K562 (cell line): ENCODE data around the gene IFT81. TPM values are rescaled to one million over a fixed set of nuclear protein-coding genes. Genes with fewer than 3 reads are reported as not detected.

Experiments
- ATAC-seq: fragments of 200-7000 bp; cut with Tn5 transposase; 3 replicates; pipeline ENCODE4 v1.9.1; 2020; ENCODE audit warnings: moderate library complexity
- BruUV-seq: library from RNA; stranded (reverse); fragments of 400-500 nt; replicated peaks from 2 replicates; lab custom pipeline; 2021; lab: Mats Ljungman, UMichigan
- CTCF ChIA-PET: fragments of 300-600 bp; formaldehyde crosslinking; extraction: SDS; loops from one replicate; lab custom pipeline; 2021; ENCODE audit warnings: low intra/inter-chr PET ratio; lab: Yijun Ruan, JAX
- POLR2A ChIA-PET: fragments of 300-600, 350-650 bp; sonication (Branson Sonifier 250); formaldehyde crosslinking; extraction: SDS; loops from one replicate; lab custom pipeline; 2021; ENCODE audit warnings: antibody characterized with exemption, inconsistent platforms; lab: Yijun Ruan, JAX
- DNase-seq, 4 experiments: peaks; one replicate each; pipeline versions ENCODE4 v3.0.0 to v3.0.0-alpha.2; 2011 to 2018; ENCODE audit warnings: low spot score in 3 of 4, mixed read lengths in 3 of 4; ENCODE audit errors: extremely low read depth in 1 of 4
- FAIRE-seq: peaks from 2 replicates; lab custom pipeline; 2011; peaks lifted over from hg19 to GRCh38; lab: Jason Lieb, UNC
- H2AFZ ChIP-seq: 2 replicates; pipeline ENCODE4 v1.6.0; 2011; ENCODE audit warnings: low read depth, low read length, control low read depth, inconsistent platforms
- H3K27ac ChIP-seq: fragments of 200-600 bp; 3 replicates; pipeline ENCODE4 v1.8.0; 2011; ENCODE audit warnings: low read depth, mild to moderate bottlenecking, control low read depth, inconsistent platforms, low read length, moderate library complexity, mixed read lengths; ENCODE audit errors: extremely low read depth
- H3K27me3 ChIP-seq, 2 experiments: fragments of 300-600 bp in 1 of 2; 2 replicates in 1 of 2; 3 replicates in 1 of 2; pipeline versions ENCODE4 v1.6.0 to v1.8.0; 2011; ENCODE audit warnings: inconsistent platforms in 2 of 2, low read length in 2 of 2, mild to moderate bottlenecking in 1 of 2, mixed read lengths in 1 of 2, moderate library complexity in 1 of 2; ENCODE audit not compliant: control insufficient read depth in 2 of 2, insufficient read depth in 2 of 2
- H3K36me3 ChIP-seq: fragments of 300-600 bp; 3 replicates; pipeline ENCODE4 v1.8.0; 2011; ENCODE audit warnings: mild to moderate bottlenecking, low read length, inconsistent platforms; ENCODE audit not compliant: control insufficient read depth, insufficient read depth
- H3K4me1 ChIP-seq, 2 experiments: fragments of 200-600 bp in 1 of 2; replicated peaks in 1 of 2; 2 replicates in 1 of 2; 3 replicates in 1 of 2; pipeline versions ENCODE4 v1.5.1 to v1.8.0; 2011; ENCODE audit warnings: inconsistent platforms in 2 of 2, low read length in 2 of 2, mild to moderate bottlenecking in 1 of 2, mixed read lengths in 1 of 2, moderate library complexity in 1 of 2; ENCODE audit not compliant: control insufficient read depth in 2 of 2, insufficient read depth in 2 of 2
- H3K4me2 ChIP-seq: 2 replicates; pipeline ENCODE4 v1.6.1; 2011; ENCODE audit warnings: low read length, control low read depth, inconsistent platforms, mixed read lengths; ENCODE audit not compliant: insufficient read depth
- H3K4me3 ChIP-seq: fragments of 200-600 bp; sonication (generic), shearing (Covaris generic); 2 replicates; pipeline ENCODE4 v1.5.1; 2016; ENCODE audit warnings: control low read depth, inconsistent platforms
- H3K79me2 ChIP-seq: fragments of 200-600 bp; 3 replicates; pipeline ENCODE4 v1.8.0; 2011; ENCODE audit warnings: low read length, inconsistent platforms; ENCODE audit not compliant: control insufficient read depth, insufficient read depth
- H3K9ac ChIP-seq, 2 experiments: 2 replicates each; pipeline versions ENCODE4 v1.6.0 to v1.6.1; 2011; ENCODE audit warnings: low read depth in 2 of 2, low read length in 2 of 2, control low read depth in 1 of 2, inconsistent platforms in 1 of 2, mild to moderate bottlenecking in 1 of 2, mixed read lengths in 1 of 2; ENCODE audit not compliant: insufficient read depth in 1 of 2
- H3K9me1 ChIP-seq: one replicate; pipeline ENCODE4 v1.6.0; 2011; ENCODE audit warnings: inconsistent platforms, mild to moderate bottlenecking, low read length, moderate library complexity; ENCODE audit not compliant: control insufficient read depth, insufficient read depth
- H3K9me3 ChIP-seq: replicated peaks from 2 replicates; pipeline ENCODE4 v1.5.1; 2011; ENCODE audit warnings: low read depth, low read length, inconsistent platforms; ENCODE audit not compliant: control insufficient read depth, insufficient read depth
- H4K20me1 ChIP-seq: replicated peaks from 2 replicates; pipeline ENCODE4 v1.6.1; 2011; ENCODE audit warnings: low read length, inconsistent platforms, mixed read lengths; ENCODE audit not compliant: control insufficient read depth, insufficient read depth
- ATF7 ChIP-seq: fragments of 450-650 bp; IDR thresholded peaks from 2 replicates; pipeline ENCODE4 v1.7.1; 2014; ENCODE audit warnings: mild to moderate bottlenecking, moderate library complexity
- CREM ChIP-seq: IDR thresholded peaks from 2 replicates; pipeline ENCODE4 v1.6.1; 2014; ENCODE audit warnings: antibody characterized with exemption, low read depth
- JUND ChIP-seq, 2 experiments: IDR thresholded peaks; 2 replicates in 1 of 2; 3 replicates in 1 of 2; pipeline ENCODE4 v1.6.1; 2011; ENCODE audit warnings: borderline replicate concordance in 2 of 2, low read depth in 2 of 2, low read length in 2 of 2, improper control_type of control experiment in 1 of 2, missing biosample characterization in 1 of 2, missing genetic modification characterization in 1 of 2, missing genetic modification reagents in 1 of 2
- MEF2D ChIP-seq: conservative IDR thresholded peaks from 2 replicates; pipeline ENCODE4 v1.6.1; 2016; ENCODE audit warnings: low read depth, missing genetic modification characterization, missing compliant biosample characterization
- MYC ChIP-seq, 2 experiments: fragments of 250-450 bp in 1 of 2; sonication (Bioruptor Pico) in 1 of 2; IDR thresholded peaks; 2 replicates each; pipeline versions ENCODE4 v1.5.1 to v1.6.1; 2012 to 2021; ENCODE audit warnings: low read depth in 2 of 2, borderline replicate concordance in 1 of 2, improper control_type of control experiment in 1 of 2, low read length in 1 of 2, mild to moderate bottlenecking in 1 of 2, moderate library complexity in 1 of 2
- NFIC ChIP-seq: fragments of 450-650 bp; IDR thresholded peaks from 2 replicates; pipeline ENCODE4 v1.6.1; 2017; ENCODE audit warnings: mild to moderate bottlenecking, inconsistent platforms
- RBM15 ChIP-seq: fragments of 200-400 bp; formaldehyde crosslinking; IDR thresholded peaks from 2 replicates; pipeline ENCODE4 v1.6.1; 2018; ENCODE audit warnings: mild to moderate bottlenecking, low read length, moderate library complexity; ENCODE audit not compliant: insufficient read depth
- RBM17 ChIP-seq: fragments of 200-400 bp; formaldehyde crosslinking; IDR thresholded peaks from 2 replicates; pipeline ENCODE4 v1.6.1; 2017; ENCODE audit warnings: low read depth, mild to moderate bottlenecking, low read length, borderline replicate concordance
- SMARCE1 ChIP-seq: fragments of 450-650 bp; IDR thresholded peaks from 2 replicates; pipeline ENCODE4 v1.7.1; 2016; ENCODE audit warnings: mild to moderate bottlenecking
- SRF ChIP-seq, 2 experiments: fragments of 250-450, 450-650 bp in 1 of 2; sonication (Bioruptor Pico) in 1 of 2; sonication (generic) in 1 of 2; formaldehyde crosslinking; IDR thresholded peaks; 2 replicates each; pipeline versions ENCODE4 v1.5.0 to v1.5.1; 2020 to 2022; ENCODE audit warnings: mild to moderate bottlenecking in 1 of 2, missing genetic modification reagents in 1 of 2
- TFAP4 ChIP-seq: sonication (generic); formaldehyde crosslinking; IDR thresholded peaks from 2 replicates; pipeline ENCODE4 v1.8.0; 2022; ENCODE audit warnings: missing genetic modification reagents, mild to moderate bottlenecking, moderate library complexity, borderline replicate concordance
- THAP7 ChIP-seq: fragments of 250-450 bp; sonication (Bioruptor Pico); IDR thresholded peaks from 2 replicates; pipeline ENCODE4 v1.5.0; 2021
- ZBTB43 ChIP-seq: sonication (generic); formaldehyde crosslinking; IDR thresholded peaks from 2 replicates; pipeline ENCODE4 v1.8.0; 2023; ENCODE audit warnings: mild to moderate bottlenecking, missing genetic modification reagents
- ZNF12 ChIP-seq: sonication (generic); formaldehyde crosslinking; IDR thresholded peaks from 2 replicates; pipeline ENCODE4 v1.4.0; 2020; ENCODE audit warnings: mild to moderate bottlenecking, missing genetic modification reagents
- ZNF584 ChIP-seq: fragments of 200-800 bp; sonication (Bioruptor generic); IDR thresholded peaks from 2 replicates; pipeline ENCODE4 v1.6.1; 2016; ENCODE audit warnings: low read depth, mild to moderate bottlenecking, missing genetic modification characterization, missing compliant biosample characterization
- ZNF766 ChIP-seq: fragments of 200-800 bp; sonication (Bioruptor generic); conservative IDR thresholded peaks from 2 replicates; pipeline ENCODE4 v1.6.1; 2016; ENCODE audit warnings: missing genetic modification characterization, missing compliant biosample characterization
- WGBS: fragments of 100-300 bp; shearing (Covaris generic); methylation state at CpG from one replicate; pipeline ENCODE4 v1.1.6; 2016; ENCODE audit warnings: low coverage, mixed read lengths; ENCODE audit not compliant: insufficient coverage; ENCODE audit errors: missing lambda C conversion rate; 5-methylcytosine and 5-hydroxymethylcytosine counted together
- in situ Hi-C: fragments of 300-500 bp; cut with MboI; formaldehyde crosslinking; loops from 4 replicates; pipeline ENCODE4 v1.15.0; 2018; ENCODE audit warnings: inconsistent platforms, mixed read lengths
- intact Hi-C: fragments of 100-400 bp; cut with micrococcal nuclease; formaldehyde crosslinking; loops from 2 replicates; pipeline ENCODE4 v1.14.2; 2022
- polyA plus RNA-seq, 8 experiments: library from polyadenylated mRNA; depleted of rRNA in 4 of 8; stranded (reverse) in 5 of 8; unstranded in 3 of 8; fragments of >200 nt; fragmentation: Nextera tagmentation in 2 of 8; fragmentation: Illumina TruSeq in 1 of 8; extraction: Ambion mirVana in 2 of 8; extraction: Trizol in 1 of 8; gene quantifications; 2 replicates each; pipeline versions ENCODE4 v1.2.1 to v1.2.3, GENCODE V29; 2011 to 2014; ENCODE audit warnings: inconsistent platforms in 1 of 8, missing spikeins in 1 of 8
- total RNA-seq, 7 experiments: library from RNA; depleted of rRNA in 6 of 7; stranded (reverse); fragments of >200 nt in 6 of 7; fragmentation: Illumina TruSeq in 2 of 7; extraction: Trizol in 2 of 7; gene quantifications; 2 replicates each; pipeline versions ENCODE4 v1.2.1 to v1.2.3, GENCODE V29; 2011 to 2021; ENCODE audit warnings: low replicate concordance in 1 of 7

IFT81 gene
- total and polyA plus RNA-seq, 9 of the 15 experiments (the other 6 are each of a cell fraction or from before 2014, with no cell fraction given) = 2.8 to 11.9 (median 7.9) TPM

GRCh38 chr12:110266980-110267620 is 142.9 kb downstream of the IFT81 start:
- H3K4me1 ChIP-seq = peaks cover 28 to 59% of the 10 kb centered on the region in 2 experiments
- peak; percentile 49 for FAIRE-seq
- H3K9me1 ChIP-seq = no peaks in the 10 kb centered on the region
- in situ Hi-C loops = no loop called here
- H3K9me3 ChIP-seq = no peaks in the 10 kb centered on the region
- 0 out of 3 replicates have a peak, but pooled peaks have one; percentile 12 for ATAC-seq
- ChIA-PET CTCF (no interaction called here), POLR2A (interaction anchor here (0.6 to 5.7 kb wide), 6 partner anchors 12 to 139 kb away, joined by 3 to 48 read pairs (median 4); partner anchors contain the start of gene ATP2A2)
- H3K9ac ChIP-seq = peak overlapping the region; percentile 26 to 59; a peak in 2 of 4 replicates
- H4K20me1 ChIP-seq = no peaks in the 10 kb centered on the region
- no peaks in the 10 kb centered on the region for H3K79me2 ChIP-seq
- H3K4me2 ChIP-seq = peak overlapping the region; percentile 9; the same call in 1 of the 2 replicates
- H3K27me3 ChIP-seq = no peaks in the 10 kb centered on the region
- H2AFZ ChIP-seq = peak overlapping the region; percentile 65
- no peak overlapping the region for H3K4me3 ChIP-seq
- peak in 2 of 4 experiments; percentile 27 to 45 for DNase-seq
- intact Hi-C loops = no loop called here
- no peaks in the 10 kb centered on the region for H3K36me3 ChIP-seq
- BruUV-seq = no TSS peak
- H3K27ac ChIP-seq = peak overlapping the region; percentile 13; the same call in 1 of the 3 replicates
- 7% methylated on average over 9 of the region's 9 CpGs for WGBS
- peak; percentile 62; the same call in 1 of the 2 replicates for TF ChIP-seq ATF7
- no peak for TF ChIP-seq ZNF12
- no peak for TF ChIP-seq THAP7 (CRISPR knock-in tag)
- TF ChIP-seq ZBTB43 (CRISPR knock-in tag) = no peak
- 0 out of 2 replicates have a peak, but pooled peaks have one; percentile 41 for TF ChIP-seq CREM
- TF ChIP-seq JUND (IDR thresholded peaks at IDR 0.05; ENCODE audit: borderline replicate concordance, low read depth, low read length) = peak; percentile 26; the same call in 1 of the 2 replicates
- peak; percentile 47; the same call in 1 of the 3 replicates for TF ChIP-seq JUND (tag; IDR thresholded peaks at IDR 0.05; ENCODE audit: borderline replicate concordance, low read depth, low read length)
- TF ChIP-seq TFAP4 (CRISPR knock-in tag) = peak; percentile 50; the same call in 1 of the 2 replicates
- peak; percentile 42; the same call in 1 of the 2 replicates for TF ChIP-seq SMARCE1
- 0 out of 2 replicates have a peak, but pooled peaks have one; percentile 35 for TF ChIP-seq ZNF584 (CRISPR knock-in tag)
- TF ChIP-seq MYC (IDR thresholded peaks at IDR 0.05; ENCODE audit: low read depth, low read length) = 0 out of 2 replicates have a peak, but pooled peaks have one; percentile 33
- no peak for TF ChIP-seq MYC (CRISPR knock-in tag; IDR thresholded peaks at IDR 0.05; ENCODE audit: borderline replicate concordance, low read depth)
- TF ChIP-seq RBM17 = no peak
- TF ChIP-seq SRF (CRISPR knock-in tag; IDR thresholded peaks at IDR 0.05) = peak in 1 of 2 experiments; percentile 65; a peak in 1 of 4 replicates
- TF ChIP-seq MEF2D = 0 out of 2 replicates have a peak, but pooled peaks have one; percentile 20
- peak; percentile 40; the same call in 1 of the 2 replicates for TF ChIP-seq ZNF766 (CRISPR knock-in tag)
- TF ChIP-seq RBM15 = no peak
- TF ChIP-seq NFIC = peak; percentile 74
